Amniotic epithelial cell (primary cell): Measurements from ENCODE around the gene PRXL2B.

Experiments
- DNase-seq: peaks from one replicate; pipeline ENCODE4 v3.0.0-alpha.2; 2010; ENCODE audit warnings: low read depth

PRXL2B gene

GRCh38 chr1:2597441-2598328 lies 11.1 kb downstream of the PRXL2B start:
- no peak for DNase-seq

- no peak for DNase-seq
Measured at GRCh38 chr1:2598329-2598931, 11.9 kb downstream of the PRXL2B start.

GRCh38 chr1:2601721-2602303 lies 15.2 kb downstream of the PRXL2B start:
- DNase-seq, result no peak

GRCh38 chr1:2602311-2602835 lies 15.8 kb downstream of the PRXL2B start:
- no peak for DNase-seq

- DNase-seq, result no peak
Measured at GRCh38 chr1:2602866-2603520, 16.4 kb downstream of the PRXL2B start.

- DNase-seq, result no peak
Measured at GRCh38 chr1:2603521-2604155, 17.1 kb downstream of the PRXL2B start.

GRCh38 chr1:2604156-2604843 lies 17.7 kb downstream of the PRXL2B start:
- no peak for DNase-seq

GRCh38 chr1:2604844-2605508 lies 18.4 kb downstream of the PRXL2B start:
- no peak for DNase-seq

- no peak for DNase-seq
Measured at GRCh38 chr1:2605509-2606395, 19.2 kb downstream of the PRXL2B start.

- DNase-seq, result no peak
Measured at GRCh38 chr1:2606396-2606880, 19.9 kb downstream of the PRXL2B start.

- no peak for DNase-seq
Measured at GRCh38 chr1:2606881-2607621, 20.5 kb downstream of the PRXL2B start.

- DNase-seq, result no peak
Measured at GRCh38 chr1:2607641-2608091, 21.1 kb downstream of the PRXL2B start.

GRCh38 chr1:2609319-2610035 lies 22.9 kb downstream of the PRXL2B start:
- no peak for DNase-seq

GRCh38 chr1:2610036-2610959 lies 23.7 kb downstream of the PRXL2B start:
- no peak for DNase-seq

GRCh38 chr1:2611031-2611501 lies 24.5 kb downstream of the PRXL2B start:
- no peak for DNase-seq

GRCh38 chr1:2611621-2612437 lies 25.3 kb downstream of the PRXL2B start:
- DNase-seq, result no peak
